OCI-LY3 (cell line): Measurements from ENCODE around the gene DNPEP.

Source experiments
- H2AFZ ChIP-seq: fragments of 200-600, 300-600 bp; shearing (Covaris generic); 2 replicates; pipeline ENCODE4 v1.6.0; 2014; ENCODE audit warnings: antibody characterized with exemption, low read depth, low read length
- H3K27ac ChIP-seq: fragments of 200-600, 300-600 bp; sonication (generic); 2 replicates; pipeline ENCODE4 v1.5.1; 2014; ENCODE audit warnings: mild to moderate bottlenecking, low read length, moderate library complexity, mixed read lengths
- H3K27me3 ChIP-seq: fragments of 200-600, 300-600 bp; sonication (generic); 2 replicates; pipeline ENCODE4 v1.6.1; 2014; ENCODE audit warnings: low read depth, low read length, mixed read lengths
- H3K36me3 ChIP-seq: fragments of 200-600, 300-600 bp; sonication (generic); replicated peaks from 2 replicates; pipeline ENCODE3; 2014; ENCODE audit warnings: low read depth, low read length, mixed read lengths
- H3K4me1 ChIP-seq: fragments of 300-600, 200-600 bp; sonication (generic); 2 replicates; pipeline ENCODE4 v1.6.1; 2014; ENCODE audit warnings: low read length, mixed read lengths
- H3K4me2 ChIP-seq: fragments of 200-600, 300-600 bp; sonication (generic); 2 replicates; pipeline ENCODE4 v1.6.1; 2014; ENCODE audit warnings: low read length, mixed read lengths
- H3K4me3 ChIP-seq: fragments of 300-600, 200-600 bp; sonication (generic); 2 replicates; pipeline ENCODE4 v1.5.1; 2014; ENCODE audit warnings: antibody characterized with exemption, mild to moderate bottlenecking, low read length, moderate library complexity
- H3K79me2 ChIP-seq: fragments of 300-600, 200-600 bp; shearing (Covaris generic); 2 replicates; pipeline ENCODE4 v1.6.1; 2014; ENCODE audit warnings: mild to moderate bottlenecking, low read length, mixed read lengths
- H3K9ac ChIP-seq: fragments of 300-600, 200-600 bp; shearing (Covaris generic); 2 replicates; pipeline ENCODE4 v1.6.0; 2014; ENCODE audit warnings: mild to moderate bottlenecking, low read length, moderate library complexity
- H3K9me3 ChIP-seq: fragments of 200-600, 300-600 bp; shearing (Covaris generic); 2 replicates; pipeline ENCODE4 v1.6.1; 2014; ENCODE audit warnings: low read length, mixed read lengths; ENCODE audit not compliant: insufficient read depth
- H4K20me1 ChIP-seq: fragments of 200-600, 300-600 bp; sonication (generic); 2 replicates; pipeline ENCODE4 v1.6.1; 2016; ENCODE audit warnings: low read length, mixed read lengths; ENCODE audit not compliant: insufficient read depth
- CTCF ChIP-seq: fragments of 200-600, 300-600 bp; sonication (generic); IDR thresholded peaks from 2 replicates; pipeline ENCODE4 v1.5.1; 2014; ENCODE audit warnings: antibody characterized with exemption, low read length, low read depth
- EZH2phosphoT487 ChIP-seq: fragments of 200-600 bp; shearing (Covaris generic); IDR thresholded peaks from 2 replicates; pipeline ENCODE4 v1.6.1; 2018; ENCODE audit warnings: antibody characterized with exemption, mixed run types, low read depth

Gene DNPEP

GRCh38 chr2:219380926-219381325 is 6.8 kb downstream of the DNPEP start:
- Histone ChIP-seq H3K4me2 (no peak overlapping the region), H4K20me1 (no peaks in the 10 kb centered on the region), H3K4me3 (no peak overlapping the region), H3K36me3 (peaks cover 17% of the 10 kb centered on the region), H3K27ac (no peak overlapping the region), H3K79me2 (0 out of 2 replicates have a peak, but pooled peaks cover under 1% of the 10 kb centered on the region), H3K9me3 (no peaks in the 10 kb centered on the region), H3K27me3 (no peaks in the 10 kb centered on the region), H2AFZ (no peak overlapping the region), H3K9ac (no peak overlapping the region), H3K4me1 (no peaks in the 10 kb centered on the region)
- TF ChIP-seq CTCF: no peak
- no peak for TF ChIP-seq EZH2phosphoT487

DNA sequence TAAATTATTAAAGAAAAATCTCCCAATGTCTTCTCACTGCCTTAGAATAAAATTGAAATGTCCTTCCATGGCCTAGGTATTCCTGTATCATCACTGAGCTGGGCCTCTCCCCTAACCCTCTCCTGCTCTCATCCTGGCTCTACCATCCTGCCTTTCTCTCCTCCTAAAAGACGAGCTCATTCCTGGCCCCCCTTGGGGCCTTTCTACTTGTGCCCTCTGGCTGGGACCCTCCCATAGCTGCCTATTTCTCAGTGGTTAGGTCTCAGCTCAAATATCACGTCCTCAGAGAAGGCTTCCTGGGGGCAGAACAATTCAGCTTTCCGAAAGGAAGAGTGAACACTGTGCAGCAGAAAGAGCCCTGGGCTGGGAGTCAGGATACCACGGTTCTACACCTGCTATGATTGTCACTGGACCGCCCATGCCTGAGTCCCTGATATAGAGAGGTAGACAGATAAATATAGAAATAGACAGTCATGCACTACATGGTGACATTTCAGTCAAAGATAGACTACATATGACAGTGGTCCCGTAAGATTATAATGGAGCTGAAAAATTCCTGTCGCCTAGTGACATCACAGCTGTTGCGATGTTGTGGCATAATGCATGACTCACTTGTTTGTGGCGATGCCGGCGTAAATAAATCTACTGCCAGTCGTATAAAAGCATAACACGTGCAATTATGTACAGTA is 9.4 kb downstream of the DNPEP start:
- Histone ChIP-seq H3K36me3 (peaks cover 12% of the 10 kb centered on the region), H4K20me1 (no peaks in the 10 kb centered on the region)

DNA sequence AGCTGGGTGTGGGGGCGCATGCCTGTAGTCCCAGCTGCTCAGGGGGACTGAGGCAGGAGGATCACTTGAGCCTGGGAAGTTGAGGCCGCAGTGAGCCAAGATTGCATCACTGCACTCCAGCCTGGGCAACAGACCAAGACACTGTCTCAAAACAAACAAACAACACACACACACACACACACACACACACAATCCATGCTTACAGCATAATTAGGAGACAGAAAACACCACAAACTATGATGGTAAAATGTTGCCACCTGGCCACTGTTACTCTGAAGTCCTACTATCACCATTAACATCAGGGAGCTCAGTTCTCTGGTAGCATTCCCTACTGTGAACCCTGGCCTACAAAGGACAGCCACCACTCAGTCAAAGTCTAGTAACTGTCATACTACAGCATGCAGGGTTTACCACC is 18.3 kb downstream of the DNPEP start:
- Histone ChIP-seq H3K4me3 (no peak overlapping the region), H4K20me1 (no peaks in the 10 kb centered on the region), H3K36me3 (peaks cover 5% of the 10 kb centered on the region), H3K9ac (no peak overlapping the region), H3K79me2 (no peaks in the 10 kb centered on the region), H3K4me2 (no peak overlapping the region), H3K27me3 (no peaks in the 10 kb centered on the region), H3K4me1 (peaks cover 2% of the 10 kb centered on the region), H3K27ac (no peak overlapping the region), H3K9me3 (no peaks in the 10 kb centered on the region), H2AFZ (no peak overlapping the region)
- TF ChIP-seq EZH2phosphoT487 (no peak), CTCF (no peak)

More for the DNA sequence above, 9.4 kb downstream of the DNPEP start:
- H3K4me2 ChIP-seq: no peak overlapping the region
- no peaks in the 10 kb centered on the region for H3K79me2 ChIP-seq
- no peaks in the 10 kb centered on the region for H3K4me1 ChIP-seq
- no peaks in the 10 kb centered on the region for H3K9me3 ChIP-seq
- no peak overlapping the region for H3K9ac ChIP-seq
- H3K27me3 ChIP-seq: no peaks in the 10 kb centered on the region
- no peak overlapping the region for H3K4me3 ChIP-seq
- no peak for TF ChIP-seq CTCF
- no peak for TF ChIP-seq EZH2phosphoT487
- no peak overlapping the region for H2AFZ ChIP-seq
- H3K27ac ChIP-seq: no peak overlapping the region

GRCh38 chr2:219368690-219369191 is 19.0 kb downstream of the DNPEP start:
- H3K4me2 ChIP-seq: no peak overlapping the region
- H4K20me1 ChIP-seq: no peaks in the 10 kb centered on the region
- H3K4me3 ChIP-seq: no peak overlapping the region
- H3K36me3 ChIP-seq: no peaks in the 10 kb centered on the region
- peaks cover 9% of the 10 kb centered on the region for H3K4me1 ChIP-seq
- no peak overlapping the region for H2AFZ ChIP-seq
- no peaks in the 10 kb centered on the region for H3K79me2 ChIP-seq
- no peak overlapping the region for H3K9ac ChIP-seq
- no peaks in the 10 kb centered on the region for H3K9me3 ChIP-seq
- H3K27ac ChIP-seq: no peak overlapping the region
- TF ChIP-seq EZH2phosphoT487 (no peak), CTCF (no peak)
- no peaks in the 10 kb centered on the region for H3K27me3 ChIP-seq
